HG02798 (cell line): ENCODE data around the gene EIF3F.

Source experiments
- ATAC-seq: cut with Tn5 transposase; IDR thresholded peaks from one replicate; pipeline ENCODE4 v1.9.1; 2021; ENCODE audit warnings: mild to moderate bottlenecking; ENCODE audit not compliant: unreplicated experiment, poor library complexity

The EIF3F gene

DNA sequence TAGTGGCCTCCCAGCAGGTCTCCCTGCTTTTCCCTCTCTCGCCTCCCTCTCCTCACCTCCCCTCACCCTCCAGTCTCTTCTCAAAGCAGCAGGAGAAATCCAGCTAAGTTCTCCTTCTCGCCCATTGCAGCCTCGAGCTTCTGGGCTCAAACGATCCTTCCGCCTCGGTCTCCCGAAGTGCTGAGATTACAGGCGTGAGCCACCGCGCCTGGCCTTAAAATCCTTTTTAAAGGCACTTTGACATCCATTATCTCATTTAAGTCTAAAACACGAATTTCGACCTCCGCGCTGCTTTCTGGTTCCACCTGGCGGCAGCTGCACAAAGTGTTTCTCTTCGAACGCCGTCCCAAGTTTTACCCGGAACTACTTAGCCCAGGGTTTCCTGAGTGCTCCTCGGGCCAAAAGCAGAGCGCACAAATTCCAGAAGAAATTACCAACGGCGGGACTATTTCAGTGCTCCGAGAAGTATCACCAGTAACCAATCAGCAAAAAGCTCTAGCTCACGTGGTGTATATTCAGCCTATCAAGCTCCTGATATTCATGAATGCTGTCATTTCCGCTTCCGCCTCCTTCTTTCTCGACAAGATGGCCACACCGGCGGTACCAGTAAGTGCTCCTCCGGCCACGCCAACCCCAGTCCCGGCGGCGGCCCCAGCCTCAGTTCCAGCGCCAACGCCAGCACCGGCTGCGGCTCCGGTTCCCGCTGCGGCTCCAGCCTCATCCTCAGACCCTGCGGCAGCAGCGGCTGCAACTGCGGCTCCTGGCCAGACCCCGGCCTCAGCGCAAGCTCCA lies at the start of gene EIF3F:
Gene EIF3F, plus strand, starts transcription at position 570 of the 792 bp plus-strand sequence. Its CDS starts 16 bp downstream, at position 586.
- ATAC-seq = peak; percentile 96

- ATAC-seq = no peak
Measured at GRCh38 chr11:7941146-7941545, 46.0 kb upstream of the EIF3F start.

- ATAC-seq = no peak
Measured at GRCh38 chr11:7941608-7942007, 45.5 kb upstream of the EIF3F start, which contains the start of gene OR10A3. TSS of gene OR10A3 (minus strand) at chr11:7941708. CDS start at chr11:7939520, 2,188 bp downstream.

DNA sequence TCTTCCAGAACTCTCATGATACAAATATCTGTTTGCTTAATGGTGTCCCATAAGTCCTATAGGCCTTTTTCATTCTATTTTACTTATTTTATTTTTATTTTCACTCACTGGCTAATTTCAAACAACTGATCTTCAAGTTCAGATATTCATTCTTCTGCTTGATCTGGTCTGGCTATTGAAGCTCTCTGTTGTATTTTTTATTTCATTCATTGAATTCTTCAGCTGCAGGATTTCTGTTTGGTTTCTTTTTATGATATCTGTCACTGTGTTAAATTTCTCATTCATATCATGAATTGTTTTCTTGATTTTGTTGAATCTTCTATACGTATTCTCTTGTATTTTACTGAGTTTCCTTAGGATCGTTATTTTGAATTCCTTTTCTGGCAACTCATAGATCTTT lies 43.0 kb upstream of the EIF3F start:
- no peak for ATAC-seq

DNA sequence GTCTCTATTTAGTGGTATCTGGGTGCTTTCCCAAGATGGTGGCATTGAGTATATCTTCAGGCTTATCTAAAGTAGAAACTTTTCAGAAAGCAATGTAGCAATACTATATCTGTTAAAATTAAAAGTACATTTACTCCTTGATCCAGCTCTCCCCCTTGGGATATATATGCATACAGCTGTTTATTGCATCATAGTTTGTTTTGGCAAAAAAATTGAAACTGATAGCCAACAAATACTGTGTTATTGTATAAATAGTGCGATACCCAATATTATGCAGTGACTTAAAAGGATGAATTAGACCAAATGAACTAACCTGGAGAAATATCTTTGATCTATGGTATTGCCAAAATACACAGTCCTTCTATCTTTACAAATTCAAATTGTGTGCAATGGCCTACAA lies 37.2 kb upstream of the EIF3F start:
- ATAC-seq = no peak

GRCh38 chr11:7955191-7955590 lies 31.9 kb upstream of the EIF3F start:
- ATAC-seq = no peak

GRCh38 chr11:7964261-7964660 lies 22.9 kb upstream of the EIF3F start:
- no peak for ATAC-seq

- ATAC-seq = no peak
Measured at GRCh38 chr11:7964873-7965272, 22.3 kb upstream of the EIF3F start.

DNA sequence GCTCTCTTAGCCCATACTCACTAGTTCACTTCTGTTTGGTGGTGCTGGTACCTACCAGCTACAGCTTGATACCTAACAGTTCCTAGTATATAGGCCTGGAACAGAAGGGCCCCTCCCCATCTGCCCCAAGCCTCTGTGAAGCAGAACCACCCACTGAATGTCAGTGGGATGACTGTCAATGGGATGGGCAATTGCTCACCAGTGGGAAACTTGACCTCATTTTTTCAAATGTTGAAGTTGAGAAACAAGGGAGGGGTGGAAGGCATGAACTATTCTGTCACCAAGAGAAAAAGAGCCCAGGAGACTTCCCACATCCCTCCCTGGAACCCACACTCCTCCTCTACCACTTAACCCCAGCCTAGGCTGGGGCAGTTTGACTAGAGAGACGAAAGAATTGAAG lies 21.8 kb upstream of the EIF3F start, which contains the start of gene NLRP10:
Gene NLRP10, minus strand, starts transcription at position 62 of the 400 bp plus-strand sequence. CDS start 1,952 bp downstream, outside the sequence.
- no peak for ATAC-seq

- ATAC-seq = no peak
Measured at GRCh38 chr11:7967097-7967496, 20.0 kb upstream of the EIF3F start.

- ATAC-seq = no peak
Measured at GRCh38 chr11:7967826-7968225, 19.3 kb upstream of the EIF3F start.

- no peak for ATAC-seq
Measured at GRCh38 chr11:7968686-7969085, 18.5 kb upstream of the EIF3F start.

DNA sequence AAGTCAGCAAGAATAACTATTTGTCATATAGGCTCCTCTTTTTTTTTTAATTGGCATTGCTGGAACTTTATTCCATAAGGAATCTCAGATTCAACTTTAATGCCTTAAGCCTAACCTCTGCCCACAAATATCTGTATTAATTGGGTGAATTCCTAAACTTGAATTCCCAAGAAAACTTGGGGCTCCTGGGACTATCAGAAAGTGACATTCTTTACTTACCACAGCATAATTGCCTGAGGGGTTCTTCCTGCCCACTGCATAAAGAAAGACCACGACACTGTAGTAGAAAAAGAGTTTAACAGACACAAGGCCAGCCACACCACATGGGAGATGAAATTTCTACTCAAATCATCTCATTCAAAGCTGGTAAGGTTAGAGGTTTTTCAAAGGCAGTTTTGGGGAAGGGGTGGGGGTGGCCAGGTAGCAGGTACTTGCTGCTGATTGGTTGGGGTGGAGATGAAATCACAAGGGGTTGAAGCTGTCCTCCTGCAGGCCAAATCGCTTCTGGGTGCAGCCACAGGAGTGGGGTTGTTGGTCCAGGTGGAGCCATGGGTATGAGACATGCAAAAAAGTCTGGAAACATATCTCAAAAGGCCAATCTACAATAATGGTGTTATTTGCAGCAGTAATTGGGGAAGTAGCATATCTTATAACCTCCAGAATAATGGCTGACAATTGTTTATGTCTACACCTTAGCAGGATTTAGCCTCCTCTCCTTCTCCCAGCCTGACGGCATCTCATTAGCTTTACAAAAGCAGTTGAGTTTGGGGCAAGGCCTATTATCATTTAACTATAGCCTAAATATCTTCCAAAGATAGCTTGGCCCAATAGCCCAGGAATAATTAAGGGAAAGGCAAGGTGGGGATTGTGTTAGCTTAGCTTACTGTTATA lies 17.1 kb upstream of the EIF3F start:
- no peak for ATAC-seq

DNA sequence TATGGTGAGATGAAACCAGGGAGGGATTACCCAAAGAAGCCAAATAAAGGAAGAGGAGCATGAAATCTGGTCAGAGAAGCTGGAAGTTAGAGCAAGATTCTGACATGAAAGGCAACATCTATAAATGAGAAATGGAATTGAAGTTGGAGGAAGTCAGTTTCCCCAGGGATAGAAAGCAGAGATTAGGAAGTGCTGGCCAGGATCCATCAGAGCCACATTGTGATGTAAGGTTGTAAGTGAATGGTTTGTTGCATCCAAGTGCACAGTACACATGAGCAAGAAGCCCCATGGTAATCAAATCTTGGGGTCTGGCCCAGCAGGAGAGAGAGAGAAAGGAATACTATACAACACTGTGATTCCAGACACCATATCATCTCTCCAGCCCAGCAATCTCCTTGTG lies 15.3 kb upstream of the EIF3F start:
- no peak for ATAC-seq

DNA sequence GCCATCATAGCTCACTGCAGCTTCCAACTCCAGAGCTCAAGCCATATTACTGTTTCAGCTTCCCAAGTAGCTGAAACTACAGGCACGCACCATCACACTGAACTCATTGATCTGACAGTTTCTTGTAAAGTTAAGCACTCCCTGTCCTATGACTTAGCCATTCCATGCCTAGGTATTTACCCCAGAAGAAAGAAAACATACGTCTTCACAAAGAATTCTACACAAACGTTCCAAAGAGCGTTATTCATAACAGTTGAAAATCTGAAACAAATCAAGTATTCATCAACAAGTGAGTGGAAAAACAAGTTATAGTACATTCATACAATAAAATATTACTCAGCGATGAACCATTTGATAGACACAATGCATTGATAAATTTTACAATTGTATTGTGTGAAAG lies 14.1 kb upstream of the EIF3F start:
- no peak for ATAC-seq

DNA sequence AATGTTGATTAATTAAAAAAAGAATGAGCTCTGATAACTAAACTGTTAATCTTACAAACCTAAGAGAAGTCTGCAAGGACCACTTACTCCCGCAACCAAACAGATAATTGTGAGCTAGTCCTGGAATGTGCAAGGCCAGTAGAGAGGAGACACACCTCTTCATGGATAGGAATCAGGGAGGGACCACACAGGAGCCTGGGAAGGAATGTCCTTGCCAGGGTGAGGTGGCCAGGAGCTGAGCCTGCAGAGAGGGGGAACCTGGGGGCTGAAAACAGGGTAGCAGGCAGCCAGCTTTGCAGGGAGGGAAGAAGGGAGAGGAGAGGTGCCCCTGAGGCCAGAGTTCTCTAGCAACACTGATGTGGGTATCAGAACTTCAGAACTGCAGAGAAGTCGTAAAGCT lies 12.5 kb upstream of the EIF3F start:
- ATAC-seq = no peak

GRCh38 chr11:7977232-7977917 lies 9.8 kb upstream of the EIF3F start:
- no peak for ATAC-seq

GRCh38 chr11:7981619-7982157 lies 5.4 kb upstream of the EIF3F start:
- ATAC-seq = no peak

DNA sequence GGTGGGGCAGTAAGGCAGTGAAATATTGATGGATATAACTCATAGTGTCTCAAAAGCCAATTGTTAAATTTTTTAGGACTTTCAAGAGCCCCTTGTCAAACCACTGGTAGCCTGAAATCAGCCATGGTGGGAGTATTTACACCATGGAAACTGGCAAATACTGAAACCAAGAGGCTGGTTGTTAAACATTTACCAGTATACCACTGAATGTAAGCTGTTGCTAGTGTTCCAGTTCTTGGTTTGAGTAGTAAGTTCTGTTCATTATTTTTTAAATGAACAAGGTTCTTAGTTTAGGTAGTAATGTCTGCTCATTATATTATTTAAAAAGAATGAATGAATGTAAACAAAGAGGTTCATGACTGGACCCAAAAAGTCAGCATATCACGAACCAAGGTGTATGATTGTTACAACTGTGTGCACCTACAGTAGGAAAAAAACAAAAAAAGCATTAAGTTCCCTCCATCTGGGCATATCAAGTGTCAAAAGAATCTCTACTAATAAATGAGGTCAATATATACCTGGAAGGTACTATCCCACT lies 4.5 kb upstream of the EIF3F start:
- peak; percentile 32 for ATAC-seq
